VCaP (cell line): Measurements from ENCODE around the gene AUTS2.

Source experiments
- H3K27ac ChIP-seq: fragments of 450-650 bp; 2 replicates; pipeline ENCODE4 v1.5.1; 2017
- CTCF ChIP-seq: fragments of 450-650 bp; conservative IDR thresholded peaks from 2 replicates; pipeline ENCODE4 v1.5.1; 2017; ENCODE audit warnings: mild to moderate bottlenecking, moderate library complexity

The AUTS2 gene

GRCh38 chr7:70400829-70401380 lies 802.6 kb downstream of the AUTS2 start:
- H3K27ac ChIP-seq: no peak overlapping the region
- no peak for TF ChIP-seq CTCF

- no peak for TF ChIP-seq CTCF
- H3K27ac ChIP-seq: no peak overlapping the region
Observed at GRCh38 chr7:70402069-70402468, 803.8 kb downstream of the AUTS2 start.

- H3K27ac ChIP-seq: no peak overlapping the region
- no peak for TF ChIP-seq CTCF
Observed at GRCh38 chr7:70405241-70405640, 807.0 kb downstream of the AUTS2 start.

GRCh38 chr7:70406186-70406949 lies 808.1 kb downstream of the AUTS2 start:
- no peak overlapping the region for H3K27ac ChIP-seq
- TF ChIP-seq CTCF: no peak

- no peak for TF ChIP-seq CTCF
- no peak overlapping the region for H3K27ac ChIP-seq
Observed at GRCh38 chr7:70406950-70407209, 808.6 kb downstream of the AUTS2 start.

GRCh38 chr7:70408477-70408876 lies 810.2 kb downstream of the AUTS2 start:
- H3K27ac ChIP-seq: no peak overlapping the region
- TF ChIP-seq CTCF: no peak

- no peak overlapping the region for H3K27ac ChIP-seq
- no peak for TF ChIP-seq CTCF
Observed at GRCh38 chr7:70408891-70409290, 810.6 kb downstream of the AUTS2 start.
